ENCODE measurements around the gene CPT2.
"Not testable (repeated sequence)": the region's sequence is repeated elsewhere in the genome, so short reads cannot be mapped to it uniquely, and the experiment has no call there.

Gene CPT2

GRCh38 chr1:53183095-53183990, 13.3 kb upstream of the CPT2 start:
- no peak for DNase-seq

GRCh38 chr1:53185955-53186297, 10.7 kb upstream of the CPT2 start:
- DNase-seq, result not testable (repeated sequence)

GRCh38 chr1:53186533-53186932, 10.1 kb upstream of the CPT2 start:
- no peak for DNase-seq

- no peak for DNase-seq
Observed at GRCh38 chr1:53187401-53187800, 9.2 kb upstream of the CPT2 start.

- no peak for DNase-seq
Observed at GRCh38 chr1:53188099-53188498, 8.5 kb upstream of the CPT2 start.

- no peak for DNase-seq
Observed at GRCh38 chr1:53189061-53189460, 7.6 kb upstream of the CPT2 start.

GRCh38 chr1:53190210-53190611, 6.4 kb upstream of the CPT2 start:
- no peak for DNase-seq

GRCh38 chr1:53195246-53196016, 1.2 kb upstream of the CPT2 start:
- no peak for DNase-seq

- DNase-seq, result no peak
Observed at GRCh38 chr1:53196017-53196484, 573 bp upstream of the CPT2 start.

- no peak for DNase-seq
Observed at GRCh38 chr1:53197291-53198200, 922 bp downstream of the CPT2 start.

GRCh38 chr1:53198241-53198651, 1.6 kb downstream of the CPT2 start:
- DNase-seq, result no peak

GRCh38 chr1:53203466-53203865, 6.8 kb downstream of the CPT2 start:
- DNase-seq, result no peak

GRCh38 chr1:53205496-53205895, 8.9 kb downstream of the CPT2 start:
- not testable (repeated sequence) for DNase-seq

GRCh38 chr1:53206083-53206685, 9.6 kb downstream of the CPT2 start:
- not testable (repeated sequence) for DNase-seq

- DNase-seq, result no peak
Observed at GRCh38 chr1:53206735-53207379, 10.2 kb downstream of the CPT2 start.

GRCh38 chr1:53207726-53208125, 11.1 kb downstream of the CPT2 start:
- DNase-seq, result no peak

GRCh38 chr1:53210352-53210751, 13.7 kb downstream of the CPT2 start:
- DNase-seq, result no peak

- DNase-seq, result no peak
Observed at GRCh38 chr1:53210954-53211353, 14.3 kb downstream of the CPT2 start.

GRCh38 chr1:53214376-53214940, 17.8 kb downstream of the CPT2 start:
- no peak for DNase-seq

- DNase-seq, result no peak
Observed at GRCh38 chr1:53218201-53218600, 21.6 kb downstream of the CPT2 start.

GRCh38 chr1:53219711-53220110, 23.1 kb downstream of the CPT2 start:
- no peak for DNase-seq

All from activated CD4-positive, alpha-beta T cell treated with anti-CD3 and anti-CD28 coated beads for 48 hours (primary cell).